Measurements from ENCODE around the gene KLLN.
"Not testable (repeated sequence)": the region's sequence is repeated elsewhere in the genome, so short reads cannot be mapped to it uniquely, and the experiment has no call there.

The KLLN gene

DNA sequence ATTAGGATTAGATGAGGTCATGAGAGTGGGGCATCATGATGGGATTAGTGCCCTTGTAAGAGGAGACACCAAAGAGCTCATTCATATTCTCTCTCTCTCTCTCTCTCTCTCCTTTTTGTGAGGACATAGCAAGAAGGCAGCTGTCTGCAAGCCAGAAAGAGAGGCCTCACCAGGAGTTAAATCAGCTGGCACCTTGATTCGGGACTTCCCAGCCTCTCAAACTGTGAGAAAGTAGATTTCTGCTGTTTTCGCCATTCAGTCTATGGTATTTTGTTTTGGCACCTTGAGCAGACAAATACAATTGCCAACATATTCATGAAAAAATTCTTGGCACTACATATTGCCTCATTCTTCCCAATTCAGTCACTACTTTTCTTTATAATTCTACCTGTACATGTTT lies 24.7 kb downstream of the KLLN start:
- no peak for DNase-seq

- DNase-seq, result no peak
Observed at GRCh38 chr10:87837445-87837844, 25.9 kb downstream of the KLLN start.

- DNase-seq, result no peak
Observed at GRCh38 chr10:87836098-87836497, 27.2 kb downstream of the KLLN start.

DNA sequence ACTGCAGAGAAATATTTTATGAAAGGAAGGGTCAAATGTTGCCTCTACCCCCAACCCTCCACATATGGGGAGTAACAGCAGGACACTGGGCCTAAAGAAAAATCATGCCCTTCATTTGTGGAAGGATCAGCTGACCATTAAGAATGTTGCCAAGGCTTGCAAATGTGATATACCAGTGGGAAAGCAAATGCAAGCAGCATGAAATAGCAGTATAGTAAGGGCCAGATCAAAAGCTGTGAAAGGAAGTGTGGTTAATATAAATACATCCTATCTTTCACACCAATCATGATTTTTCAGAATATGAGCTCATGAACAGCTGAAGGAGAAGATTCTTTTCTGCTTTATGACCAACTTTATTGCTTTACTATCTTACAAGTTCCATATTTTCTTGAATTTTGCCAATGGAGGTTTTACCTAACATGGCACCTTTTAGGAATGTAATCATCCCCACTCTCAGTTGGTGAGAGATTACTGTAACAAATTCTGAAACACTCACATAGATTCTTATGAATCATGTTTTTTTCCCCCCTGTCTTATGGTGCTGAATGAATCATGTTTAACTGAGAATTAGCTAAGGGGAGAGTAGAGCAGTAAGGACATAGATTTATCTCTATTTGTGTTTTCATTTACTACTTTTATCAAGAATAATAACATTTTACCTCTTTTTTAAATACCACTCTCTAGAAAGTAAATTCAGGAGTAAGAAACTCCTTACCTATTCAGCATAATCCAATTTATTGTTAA lies 33.2 kb downstream of the KLLN start:
- no peak for DNase-seq

- DNase-seq, result not testable (repeated sequence)
Observed at GRCh38 chr10:87829051-87829450, 34.3 kb downstream of the KLLN start.

DNA sequence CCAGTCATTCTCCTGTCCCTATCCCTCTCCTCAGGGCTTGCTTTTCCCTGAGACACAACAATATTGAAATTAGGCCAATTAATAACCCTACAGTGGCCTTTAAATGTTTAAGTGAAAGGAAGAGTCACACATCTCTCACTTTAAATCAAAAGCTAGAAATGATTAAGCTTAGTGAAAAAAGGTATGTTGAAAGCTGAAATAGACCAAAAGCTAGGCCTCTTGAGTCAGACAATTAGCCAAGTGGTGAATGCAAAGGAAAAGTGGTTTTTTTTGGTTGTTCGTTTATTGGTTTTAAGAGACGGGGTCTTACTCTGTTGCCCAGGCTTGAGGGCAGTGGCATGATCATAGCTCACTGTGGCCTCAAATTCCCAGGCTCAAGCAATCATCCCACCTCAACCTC lies 35.7 kb downstream of the KLLN start:
- DNase-seq, result no peak

- no peak for DNase-seq
Observed at GRCh38 chr10:87826653-87827052, 36.7 kb downstream of the KLLN start.

GRCh38 chr10:87819289-87819585 lies 44.1 kb downstream of the KLLN start:
- no peak for DNase-seq

GRCh38 chr10:87818505-87819288 lies 44.6 kb downstream of the KLLN start:
- peak; percentile 66 for DNase-seq

GRCh38 chr10:87817609-87818504 lies 45.5 kb downstream of the KLLN start, which contains the start of gene ATAD1:
TSS of gene ATAD1 (minus strand) at chr10:87818226. CDS start at chr10:87814599, 3,627 bp downstream.
- peak; percentile 85 for DNase-seq

GRCh38 chr10:87816898-87817608 lies 46.3 kb downstream of the KLLN start:
- DNase-seq, result no peak

- no peak for DNase-seq
Observed at GRCh38 chr10:87816163-87816897, 47.0 kb downstream of the KLLN start.

All from stimulated activated CD4-positive, alpha-beta T cell treated with anti-CD3 and anti-CD28 coated beads, Interleukin-4, amount 100 ng/mL, for 1 hour (primary cell).